CD4-positive, alpha-beta T cell (primary cell): ENCODE measurements around the gene ALK. TPM values are rescaled to one million over a fixed set of nuclear protein-coding genes. Genes with fewer than 3 reads are reported as not detected.

Experiments
- ATAC-seq: fragments of 200-7000 bp; cut with Tn5 transposase; one replicate; pipeline ENCODE4 v1.10.0; 2022; ENCODE audit warnings: mild to moderate bottlenecking; ENCODE audit not compliant: poor library complexity
- CTCF ChIA-PET: fragments of 350-600 bp; sonication (Branson Sonifier 250); formaldehyde crosslinking; loops from one replicate; lab custom pipeline; 2021; ENCODE audit warnings: antibody characterized with exemption, inconsistent platforms; lab: Charles Lee
- POLR2A ChIA-PET: fragments of 350-600 bp; sonication (Branson Sonifier 250); formaldehyde crosslinking; loops from one replicate; lab custom pipeline; 2021; ENCODE audit warnings: antibody characterized with exemption, inconsistent platforms; lab: Charles Lee
- DNase-seq, 14 experiments: peaks; one replicate each; pipeline ENCODE4 v3.0.0-alpha.2; 2013 to 2020; ENCODE audit warnings: mixed read lengths in 2 of 14
- H3K27ac ChIP-seq, 2 donors: one replicate each; pipeline versions ENCODE4 v1.5.1 to v1.7.0; 2013; ENCODE audit warnings: low read length in 2 of 2, low read depth in 1 of 2, mild to moderate bottlenecking in 1 of 2
- H3K27me3 ChIP-seq, 2 experiments: 1 replicate in 1 of 2; 2 replicates in 1 of 2; pipeline versions ENCODE4 v1.6.1 to v1.7.0; 2013; ENCODE audit warnings: low read length in 2 of 2, control low read depth in 1 of 2, mild to moderate bottlenecking in 1 of 2, moderate library complexity in 1 of 2; ENCODE audit not compliant: insufficient read depth in 2 of 2, control insufficient read depth in 1 of 2
- H3K36me3 ChIP-seq: one replicate; pipeline ENCODE4 v1.6.1; 2013; ENCODE audit warnings: low read length, control low read depth; ENCODE audit not compliant: insufficient read depth
- H3K4me1 ChIP-seq: one replicate; pipeline ENCODE4 v1.6.1; 2013; ENCODE audit warnings: low read length, control low read depth; ENCODE audit not compliant: insufficient read depth
- H3K4me3 ChIP-seq: one replicate; pipeline ENCODE4 v1.5.1; 2013; ENCODE audit warnings: mild to moderate bottlenecking, low read length, moderate library complexity
- H3K9me3 ChIP-seq, 2 experiments: 1 replicate in 1 of 2; 2 replicates in 1 of 2; pipeline versions ENCODE4 v1.6.1 to v1.7.0; 2013; ENCODE audit warnings: low read length in 2 of 2, mild to moderate bottlenecking in 2 of 2, control low read depth in 1 of 2, moderate library complexity in 1 of 2; ENCODE audit not compliant: control insufficient read depth in 1 of 2, insufficient read depth in 1 of 2
- H3K27ac Mint-ChIP-seq: one replicate; pipeline ENCODE4 v1.8.0; 2020; ENCODE audit warnings: mixed read lengths
- H3K27me3 Mint-ChIP-seq: one replicate; pipeline ENCODE4 v1.8.0; 2021; ENCODE audit warnings: mixed read lengths
- H3K36me3 Mint-ChIP-seq: one replicate; pipeline ENCODE4 v1.8.0; 2021; ENCODE audit warnings: low read depth, mixed read lengths
- H3K4me1 Mint-ChIP-seq: one replicate; pipeline ENCODE4 v1.8.0; 2021; ENCODE audit warnings: low read depth, mixed read lengths
- H3K4me3 Mint-ChIP-seq: one replicate; pipeline ENCODE4 v1.8.0; 2020; ENCODE audit warnings: mild to moderate bottlenecking, mixed read lengths
- H3K9me3 Mint-ChIP-seq: one replicate; pipeline ENCODE4 v1.8.0; 2020; ENCODE audit warnings: mixed read lengths
- CTCF ChIP-seq: fragments of 200-600 bp; IDR thresholded peaks from one replicate; pipeline ENCODE4 v1.8.0; 2022; ENCODE audit warnings: antibody characterized with exemption, mild to moderate bottlenecking
- intact Hi-C, 2 experiments: fragments of 100-400 bp; cut with DNase I in 1 of 2; cut with micrococcal nuclease in 1 of 2; formaldehyde crosslinking; loops; one replicate each; pipeline versions ENCODE4 v1.15.1 to v1.9.0; 2023 to 2025; cut with DNase I, micrococcal nuclease
- total RNA-seq, 174 experiments: library from RNA in 2 of 174; stranded (reverse) in 2 of 174; gene quantifications; one replicate each; pipeline ENCODE4 v1.2.3 and lab custom pipeline; 2021 to 2026

The ALK gene
- total RNA-seq, 2 experiments from 2014 or later: not detected

- Histone ChIP-seq H3K27ac (no peak overlapping the region), H3K4me3 (no peak overlapping the region), H3K9me3 (no peaks in the 10 kb centered on the region), H3K4me1 (no peaks in the 10 kb centered on the region), H3K27me3 (no peaks in the 10 kb centered on the region), H3K36me3 (no peaks in the 10 kb centered on the region)
- Mint-ChIP-seq H3K27me3 (peaks cover 18% of the 10 kb centered on the region), H3K36me3 (no peaks in the 10 kb centered on the region), H3K4me1 (no peaks in the 10 kb centered on the region), H3K9me3 (no peaks in the 10 kb centered on the region), H3K4me3 (no peak overlapping the region), H3K27ac (no peak overlapping the region)
- CTCF ChIA-PET: no interaction called here
- no peak for ATAC-seq
- intact Hi-C loops: no loop called here
- DNase-seq: no peak
- no peak for TF ChIP-seq CTCF
- POLR2A ChIA-PET: no interaction called here
Observed at GRCh38 chr2:29789911-29790485, 131.4 kb downstream of the ALK start.

GRCh38 chr2:29787473-29788465 lies 133.6 kb downstream of the ALK start:
- ChIA-PET POLR2A (no interaction called here), CTCF (no interaction called here)
- H3K27ac ChIP-seq: no peak overlapping the region
- no peak overlapping the region for H3K4me3 ChIP-seq
- no peaks in the 10 kb centered on the region for H3K36me3 Mint-ChIP-seq
- no peaks in the 10 kb centered on the region for H3K36me3 ChIP-seq
- intact Hi-C loops: no loop called here
- peaks cover 20% of the 10 kb centered on the region for H3K27me3 Mint-ChIP-seq
- no peaks in the 10 kb centered on the region for H3K4me1 Mint-ChIP-seq
- H3K4me1 ChIP-seq: no peaks in the 10 kb centered on the region
- ATAC-seq: no peak
- no peaks in the 10 kb centered on the region for H3K9me3 ChIP-seq
- no peaks in the 10 kb centered on the region for H3K9me3 Mint-ChIP-seq
- no peak for DNase-seq
- no peak overlapping the region for H3K27ac Mint-ChIP-seq
- no peak for TF ChIP-seq CTCF
- no peaks in the 10 kb centered on the region for H3K27me3 ChIP-seq
- H3K4me3 Mint-ChIP-seq: no peak overlapping the region

GRCh38 chr2:29786361-29786760 lies 135.0 kb downstream of the ALK start:
- Histone ChIP-seq H3K4me3 (no peak overlapping the region), H3K27ac (no peak overlapping the region), H3K9me3 (no peaks in the 10 kb centered on the region), H3K4me1 (no peaks in the 10 kb centered on the region), H3K27me3 (no peaks in the 10 kb centered on the region), H3K36me3 (no peaks in the 10 kb centered on the region)
- ATAC-seq (no peak), DNase-seq (no peak)
- Mint-ChIP-seq H3K27me3 (peaks cover 26% of the 10 kb centered on the region), H3K36me3 (no peaks in the 10 kb centered on the region), H3K9me3 (no peaks in the 10 kb centered on the region), H3K4me1 (no peaks in the 10 kb centered on the region), H3K27ac (no peak overlapping the region), H3K4me3 (no peak overlapping the region)
- CTCF ChIA-PET: no interaction called here
- POLR2A ChIA-PET: no interaction called here
- no peak for TF ChIP-seq CTCF
- intact Hi-C loops: no loop called here
